ENCODE measurements around the gene TTLL11. TPM values are rescaled to one million over a fixed set of nuclear protein-coding genes. Genes with fewer than 3 reads are reported as not detected.

Gene TTLL11
- total RNA-seq, 3 donors from 2014 or later = 6.0 to 22.2 (median 6.4) TPM

DNA sequence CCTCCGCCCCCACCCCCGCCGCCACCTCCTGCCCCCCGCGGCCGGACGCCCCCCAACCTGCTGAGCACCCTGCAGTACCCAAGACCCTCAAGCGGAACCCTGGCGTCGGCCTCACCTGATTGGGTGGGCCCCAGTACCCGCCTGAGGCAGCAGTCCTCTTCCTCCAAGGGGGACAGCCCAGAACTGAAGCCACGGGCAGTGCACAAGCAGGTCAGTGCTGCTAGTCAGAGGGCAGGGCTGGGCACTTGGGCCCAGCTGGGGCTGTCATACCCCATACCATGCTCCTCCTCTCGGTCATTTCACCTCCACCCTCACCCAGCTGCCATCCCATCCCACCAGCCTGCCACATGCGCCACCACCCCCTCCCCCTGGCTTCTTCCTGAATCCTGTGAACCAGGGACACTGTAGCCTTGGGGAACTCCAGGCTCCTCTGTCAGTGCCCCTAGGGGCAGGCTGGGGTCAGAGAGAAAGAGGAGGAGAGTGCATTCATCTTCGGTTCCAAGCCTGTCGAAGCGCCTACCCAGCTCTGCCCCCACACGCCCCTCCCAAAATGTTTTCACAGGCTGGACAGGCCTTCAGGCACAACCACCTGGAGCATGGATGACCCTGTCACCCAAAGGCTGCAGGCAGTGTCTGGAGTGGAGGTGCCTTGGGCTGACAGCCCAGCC is 319.7 kb downstream of the TTLL11 start:
- Histone ChIP-seq H3K4me1 (ENCODE audit: low read depth) (no peaks in the 10 kb centered on the region), H3K9me3 (no peaks in the 10 kb centered on the region), H3K4me3 (no peak overlapping the region), H3K36me3 (ENCODE audit: low read depth) (no peaks in the 10 kb centered on the region)
- ATAC-seq = no peak
- DNase-seq = peak in 2 of 3 donors; percentile 21 to 43
- intact Hi-C loops (cut with DNase I, micrococcal nuclease) = no loop called here
- TF ChIP-seq, protein P1, sequence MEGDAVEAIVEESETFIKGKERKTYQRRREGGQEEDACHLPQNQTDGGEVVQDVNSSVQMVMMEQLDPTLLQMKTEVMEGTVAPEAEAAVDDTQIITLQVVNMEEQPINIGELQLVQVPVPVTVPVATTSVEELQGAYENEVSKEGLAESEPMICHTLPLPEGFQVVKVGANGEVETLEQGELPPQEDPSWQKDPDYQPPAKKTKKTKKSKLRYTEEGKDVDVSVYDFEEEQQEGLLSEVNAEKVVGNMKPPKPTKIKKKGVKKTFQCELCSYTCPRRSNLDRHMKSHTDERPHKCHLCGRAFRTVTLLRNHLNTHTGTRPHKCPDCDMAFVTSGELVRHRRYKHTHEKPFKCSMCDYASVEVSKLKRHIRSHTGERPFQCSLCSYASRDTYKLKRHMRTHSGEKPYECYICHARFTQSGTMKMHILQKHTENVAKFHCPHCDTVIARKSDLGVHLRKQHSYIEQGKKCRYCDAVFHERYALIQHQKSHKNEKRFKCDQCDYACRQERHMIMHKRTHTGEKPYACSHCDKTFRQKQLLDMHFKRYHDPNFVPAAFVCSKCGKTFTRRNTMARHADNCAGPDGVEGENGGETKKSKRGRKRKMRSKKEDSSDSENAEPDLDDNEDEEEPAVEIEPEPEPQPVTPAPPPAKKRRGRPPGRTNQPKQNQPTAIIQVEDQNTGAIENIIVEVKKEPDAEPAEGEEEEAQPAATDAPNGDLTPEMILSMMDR (IDR thresholded peaks at IDR 0.05) = no peak

DNA sequence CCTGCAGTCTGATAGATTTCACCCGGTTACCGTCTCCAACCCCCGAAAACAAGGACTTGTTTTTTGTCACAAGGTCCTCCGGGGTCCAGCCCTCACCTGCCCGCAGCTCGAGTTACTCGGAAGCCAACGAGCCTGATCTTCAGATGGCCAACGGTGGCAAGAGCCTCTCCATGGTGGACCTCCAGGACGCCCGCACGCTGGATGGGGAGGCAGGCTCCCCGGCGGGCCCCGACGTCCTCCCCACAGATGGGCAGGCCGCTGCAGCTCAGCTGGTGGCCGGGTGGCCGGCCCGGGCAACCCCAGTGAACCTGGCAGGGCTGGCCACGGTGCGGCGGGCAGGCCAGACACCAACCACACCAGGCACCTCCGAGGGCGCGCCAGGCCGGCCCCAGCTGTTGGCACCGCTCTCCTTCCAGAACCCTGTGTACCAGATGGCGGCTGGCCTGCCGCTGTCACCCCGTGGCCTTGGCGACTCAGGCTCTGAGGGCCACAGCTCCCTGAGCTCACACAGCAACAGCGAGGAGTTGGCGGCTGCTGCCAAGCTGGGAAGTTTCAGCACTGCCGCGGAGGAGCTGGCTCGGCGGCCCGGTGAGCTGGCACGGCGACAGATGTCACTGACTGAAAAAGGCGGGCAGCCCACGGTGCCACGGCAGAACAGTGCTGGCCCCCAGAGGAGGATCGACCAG is 320.4 kb downstream of the TTLL11 start:
- H3K36me3 ChIP-seq (ENCODE audit: low read depth) = no peaks in the 10 kb centered on the region
- H3K4me3 ChIP-seq = no peak overlapping the region
- H3K4me1 ChIP-seq (ENCODE audit: low read depth) = no peaks in the 10 kb centered on the region
- TF ChIP-seq, protein P1 (IDR thresholded peaks at IDR 0.05) = no peak
- ATAC-seq = no peak
- DNase-seq = peak in 2 of 3 donors; percentile 27 to 47
- intact Hi-C loops (cut with DNase I, micrococcal nuclease) = no loop called here
- H3K9me3 ChIP-seq = no peaks in the 10 kb centered on the region

Small RNAs within 50 kb of the gene (microRNA-seq; reads per million reads assigned to microRNA genes)
- not detected for gene MIR4478

Other genes with a start within 250 kb of the TTLL11 start
- gene NDUFA8, start 66.5 kb upstream of the TTLL11 start, total RNA-seq = 10 to 100 TPM; 66.9 to 85.0 (median 69.1) TPM
- gene MORN5, start 66.6 kb upstream of the TTLL11 start, total RNA-seq = 10 to 100 TPM in 1 of 3 donors, 1 to 10 TPM in 1, not detected in 1; 1.6 to 21.2 TPM
- 1 to 10 TPM; 2.0 to 5.1 (median 2.3) TPM for gene LHX6, start 135.6 kb upstream of the TTLL11 start, total RNA-seq
- 10 to 100 TPM; 15.6 to 21.5 (median 17.2) TPM for gene RBM18, start 171.5 kb upstream of the TTLL11 start, total RNA-seq
- gene MRRF, start 171.6 kb upstream of the TTLL11 start, total RNA-seq = 10 to 100 TPM; 46.5 to 65.2 (median 62.4) TPM

Measured in mucosa of descending colon (tissue), 3 donors.